ENCODE results near the gene PKN2. TPM values are rescaled to one million over a fixed set of nuclear protein-coding genes. Genes with fewer than 3 reads are reported as not detected.
"Not testable (repeated sequence)": the region's sequence is repeated elsewhere in the genome, so short reads cannot be mapped to it uniquely, and the experiment has no call there.

The PKN2 gene
- total RNA-seq, 5 donors from 2014 or later (not counting 1 experiment from before 2014, with no cell fraction given): 33.1 to 50.6 (median 35.9) TPM

GRCh38 chr1:88700425-88701013, 16.4 kb downstream of the PKN2 start:
- WGBS (ENCODE audit: insufficient coverage): 89% methylated on average over 5 of the region's 5 CpGs
- Mint-ChIP-seq H3K36me3 (peaks cover 18% of the 10 kb centered on the region), H3K4me1 (peaks cover 58 to 67% (median 59%) of the 10 kb centered on the region in 3 donors), H3K27ac (no peak overlapping the region), H3K4me3 (no peak overlapping the region), H3K27me3 (no peaks in the 10 kb centered on the region), H3K9me3 (no peaks in the 10 kb centered on the region)
- H3K4me3 ChIP-seq (ENCODE audit: control insufficient read depth in 1 of 2, extremely low read depth in 1 of 2, low read length in 1 of 2): no peak overlapping the region
- no peak for DNase-seq
- H3K9me3 ChIP-seq: no peaks in the 10 kb centered on the region
- ChIA-PET POLR2A (no interaction called here), CTCF (interaction anchor here in 1 of 2 donors (0.5 kb wide), 1 partner anchor 1870 kb away, joined by 3 read pairs; no protein-coding TSS in a partner anchor)
- no peak overlapping the region for H3K27ac ChIP-seq (ENCODE audit: low read length)
- no peak for ATAC-seq (replicated peaks in 1 of 4)
- H3K27me3 ChIP-seq (replicated peaks in 1 of 2; ENCODE audit: control insufficient read depth in 2 of 2, extremely low read depth in 1 of 2, insufficient read depth in 2 of 2, low read length in 1 of 2): no peaks in the 10 kb centered on the region
- H3K4me1 ChIP-seq (ENCODE audit: control insufficient read depth in 1 of 2, extremely low read depth in 1 of 2, insufficient read depth in 2 of 2, low read length in 2 of 2): peaks cover 0 to 2% of the 10 kb centered on the region in 2 experiments
- peaks cover 0 to 3% of the 10 kb centered on the region in 2 donors for H3K36me3 ChIP-seq (ENCODE audit: control insufficient read depth in 2 of 2, extremely low read depth in 1 of 2, insufficient read depth in 1 of 2, low read length in 1 of 2)

- DNase-seq (no peak), ATAC-seq (replicated peaks in 1 of 4) (no peak)
- Histone ChIP-seq H3K4me3 (ENCODE audit: control insufficient read depth in 1 of 2, extremely low read depth in 1 of 2, low read length in 1 of 2) (no peak overlapping the region), H3K27me3 (replicated peaks in 1 of 2; ENCODE audit: control insufficient read depth in 2 of 2, extremely low read depth in 1 of 2, insufficient read depth in 2 of 2, low read length in 1 of 2) (no peaks in the 10 kb centered on the region), H3K9me3 (no peaks in the 10 kb centered on the region), H3K27ac (ENCODE audit: low read length) (no peak overlapping the region), H3K36me3 (ENCODE audit: control insufficient read depth in 2 of 2, extremely low read depth in 1 of 2, insufficient read depth in 1 of 2, low read length in 1 of 2) (peaks cover 0 to 3% of the 10 kb centered on the region in 2 donors), H3K4me1 (ENCODE audit: control insufficient read depth in 1 of 2, extremely low read depth in 1 of 2, insufficient read depth in 2 of 2, low read length in 2 of 2) (peaks cover 0 to 2% of the 10 kb centered on the region in 2 experiments)
- ChIA-PET CTCF (interaction anchor here (0.5 to 1.3 kb wide), 2 partner anchors 9 to 1871 kb away, joined by 3 to 4 read pairs; no protein-coding TSS in a partner anchor), POLR2A (no interaction called here)
- Mint-ChIP-seq H3K27me3 (no peaks in the 10 kb centered on the region), H3K9me3 (no peaks in the 10 kb centered on the region), H3K4me3 (no peak overlapping the region), H3K27ac (no peak overlapping the region), H3K4me1 (peaks cover 52 to 66% (median 55%) of the 10 kb centered on the region in 3 donors), H3K36me3 (peaks cover 15% of the 10 kb centered on the region)
- WGBS (ENCODE audit: insufficient coverage): no CpG with 5 or more reads among the region's 2 CpGs
Measured at GRCh38 chr1:88701275-88701674, 17.2 kb downstream of the PKN2 start.

GRCh38 chr1:88701793-88702192, 17.7 kb downstream of the PKN2 start:
- H3K27ac Mint-ChIP-seq; H3K27me3 ChIP-seq (replicated peaks in 1 of 2; ENCODE audit: control insufficient read depth in 2 of 2, extremely low read depth in 1 of 2, insufficient read depth in 2 of 2, low read length in 1 of 2); H3K27ac ChIP-seq (ENCODE audit: low read length); H3K36me3 ChIP-seq (ENCODE audit: control insufficient read depth in 2 of 2, extremely low read depth in 1 of 2, insufficient read depth in 1 of 2, low read length in 1 of 2); DNase-seq; H3K4me3 Mint-ChIP-seq; H3K4me3 ChIP-seq (ENCODE audit: control insufficient read depth in 1 of 2, extremely low read depth in 1 of 2, low read length in 1 of 2); H3K27me3 Mint-ChIP-seq; H3K9me3 Mint-ChIP-seq; H3K4me1 ChIP-seq (ENCODE audit: control insufficient read depth in 1 of 2, extremely low read depth in 1 of 2, insufficient read depth in 2 of 2, low read length in 2 of 2); ATAC-seq (replicated peaks in 1 of 4); H3K9me3 ChIP-seq; POLR2A ChIA-PET: not testable (repeated sequence)
- WGBS (ENCODE audit: insufficient coverage): 100% methylated on average over 4 of the region's 5 CpGs
- Mint-ChIP-seq H3K4me1 (peaks cover 51 to 67% (median 56%) of the 10 kb centered on the region in 3 donors), H3K36me3 (peaks cover 15% of the 10 kb centered on the region)
- CTCF ChIA-PET: interaction anchor here in 1 of 2 donors (1.3 kb wide), 1 partner anchor 9 kb away, joined by 4 read pairs; no protein-coding TSS in a partner anchor

- Mint-ChIP-seq H3K27ac (no peak overlapping the region), H3K4me3 (no peak overlapping the region), H3K27me3 (no peaks in the 10 kb centered on the region), H3K36me3 (peaks cover 27% of the 10 kb centered on the region), H3K9me3 (no peaks in the 10 kb centered on the region), H3K4me1 (peaks cover 26 to 31% (median 28%) of the 10 kb centered on the region in 3 donors)
- no peaks in the 10 kb centered on the region for H3K4me1 ChIP-seq (ENCODE audit: control insufficient read depth in 1 of 2, extremely low read depth in 1 of 2, insufficient read depth in 2 of 2, low read length in 2 of 2)
- no peak overlapping the region for H3K27ac ChIP-seq (ENCODE audit: low read length)
- POLR2A ChIA-PET: no interaction called here
- no peaks in the 10 kb centered on the region for H3K27me3 ChIP-seq (replicated peaks in 1 of 2; ENCODE audit: control insufficient read depth in 2 of 2, extremely low read depth in 1 of 2, insufficient read depth in 2 of 2, low read length in 1 of 2)
- H3K36me3 ChIP-seq (ENCODE audit: control insufficient read depth in 2 of 2, extremely low read depth in 1 of 2, insufficient read depth in 1 of 2, low read length in 1 of 2): peaks cover 0 to 12% of the 10 kb centered on the region in 2 donors
- WGBS (ENCODE audit: insufficient coverage): no CpG with 5 or more reads among the region's 2 CpGs
- H3K4me3 ChIP-seq (ENCODE audit: control insufficient read depth in 1 of 2, extremely low read depth in 1 of 2, low read length in 1 of 2): no peak overlapping the region
- ATAC-seq (replicated peaks in 1 of 4): no peak
- H3K9me3 ChIP-seq: no peaks in the 10 kb centered on the region
- no peak for DNase-seq
- CTCF ChIA-PET: no interaction called here
Measured at GRCh38 chr1:88708011-88708410, 23.9 kb downstream of the PKN2 start.

- H3K36me3 ChIP-seq (ENCODE audit: control insufficient read depth in 2 of 2, extremely low read depth in 1 of 2, insufficient read depth in 1 of 2, low read length in 1 of 2): peaks cover 0 to 12% of the 10 kb centered on the region in 2 donors
- ATAC-seq (replicated peaks in 1 of 4); POLR2A ChIA-PET; H3K27ac Mint-ChIP-seq; H3K27me3 ChIP-seq (replicated peaks in 1 of 2; ENCODE audit: control insufficient read depth in 2 of 2, extremely low read depth in 1 of 2, insufficient read depth in 2 of 2, low read length in 1 of 2); H3K4me1 ChIP-seq (ENCODE audit: control insufficient read depth in 1 of 2, extremely low read depth in 1 of 2, insufficient read depth in 2 of 2, low read length in 2 of 2); H3K9me3 ChIP-seq; H3K4me3 Mint-ChIP-seq; DNase-seq; H3K27ac ChIP-seq (ENCODE audit: low read length); CTCF ChIA-PET; H3K4me3 ChIP-seq (ENCODE audit: control insufficient read depth in 1 of 2, extremely low read depth in 1 of 2, low read length in 1 of 2); H3K27me3 Mint-ChIP-seq: not testable (repeated sequence)
- H3K4me1 Mint-ChIP-seq: peaks cover 34 to 51% (median 44%) of the 10 kb centered on the region in 3 donors
- no CpG with 5 or more reads among the region's 1 CpG for WGBS (ENCODE audit: insufficient coverage)
- peaks cover 0 to 12% (median 0%) of the 10 kb centered on the region in 3 donors for H3K9me3 Mint-ChIP-seq
- peaks cover 60% of the 10 kb centered on the region for H3K36me3 Mint-ChIP-seq
Measured at GRCh38 chr1:88712907-88713306, 28.8 kb downstream of the PKN2 start.

- CTCF ChIA-PET; H3K36me3 ChIP-seq (ENCODE audit: control insufficient read depth in 2 of 2, extremely low read depth in 1 of 2, insufficient read depth in 1 of 2, low read length in 1 of 2); H3K4me1 ChIP-seq (ENCODE audit: control insufficient read depth in 1 of 2, extremely low read depth in 1 of 2, insufficient read depth in 2 of 2, low read length in 2 of 2); ATAC-seq (replicated peaks in 1 of 4); H3K27ac ChIP-seq (ENCODE audit: low read length); H3K9me3 ChIP-seq; H3K4me3 ChIP-seq (ENCODE audit: control insufficient read depth in 1 of 2, extremely low read depth in 1 of 2, low read length in 1 of 2); H3K27ac Mint-ChIP-seq; POLR2A ChIA-PET; DNase-seq; H3K27me3 ChIP-seq (replicated peaks in 1 of 2; ENCODE audit: control insufficient read depth in 2 of 2, extremely low read depth in 1 of 2, insufficient read depth in 2 of 2, low read length in 1 of 2); H3K27me3 Mint-ChIP-seq: not testable (repeated sequence)
- Mint-ChIP-seq H3K4me3 (peak overlapping the region in 1 of 3 donors; percentile 14), H3K9me3 (peaks cover 0 to 12% (median 0%) of the 10 kb centered on the region in 3 donors), H3K36me3 (peaks cover 49% of the 10 kb centered on the region), H3K4me1 (peaks cover 51 to 61% (median 59%) of the 10 kb centered on the region in 3 donors)
- no CpG with 5 or more reads among the region's 2 CpGs for WGBS (ENCODE audit: insufficient coverage)
Measured at GRCh38 chr1:88716571-88716970, 32.5 kb downstream of the PKN2 start.

All from T-cell (primary cell).